GM12892 (cell line): ENCODE data around the gene A4GNT.

Experiments
- POLR2A ChIP-seq: IDR thresholded peaks from 2 replicates; pipeline ENCODE4 v1.6.1; 2011; ENCODE audit warnings: low read depth, low read length, control low read depth
- POLR2AphosphoS5 ChIP-seq: IDR thresholded peaks from 2 replicates; pipeline ENCODE4 v1.6.1; 2011; ENCODE audit warnings: low read depth, low read length, control low read depth

GRCh38 chr3:138119423-138119766, 12.8 kb downstream of the A4GNT start:
- TF ChIP-seq POLR2AphosphoS5 (no peak), POLR2A (no peak)
